HG03159 (cell line): ENCODE data around the gene SNRNP70.
"Not testable (repeated sequence)": the region's sequence is repeated elsewhere in the genome, so short reads cannot be mapped to it uniquely, and the experiment has no call there.

Experiments
- ATAC-seq: cut with Tn5 transposase; IDR thresholded peaks from one replicate; pipeline ENCODE4 v1.9.1; 2021; ENCODE audit warnings: mild to moderate bottlenecking, moderate library complexity; ENCODE audit not compliant: unreplicated experiment

Gene SNRNP70

GRCh38 chr19:49118565-49119410 is 33.5 kb downstream of the SNRNP70 start, which contains the start of gene C19orf73:
Gene C19orf73 (minus strand): TSS chr19:49119143. CDS start chr19:49119022, 121 bp downstream.
- peak; percentile 78 for ATAC-seq

DNA sequence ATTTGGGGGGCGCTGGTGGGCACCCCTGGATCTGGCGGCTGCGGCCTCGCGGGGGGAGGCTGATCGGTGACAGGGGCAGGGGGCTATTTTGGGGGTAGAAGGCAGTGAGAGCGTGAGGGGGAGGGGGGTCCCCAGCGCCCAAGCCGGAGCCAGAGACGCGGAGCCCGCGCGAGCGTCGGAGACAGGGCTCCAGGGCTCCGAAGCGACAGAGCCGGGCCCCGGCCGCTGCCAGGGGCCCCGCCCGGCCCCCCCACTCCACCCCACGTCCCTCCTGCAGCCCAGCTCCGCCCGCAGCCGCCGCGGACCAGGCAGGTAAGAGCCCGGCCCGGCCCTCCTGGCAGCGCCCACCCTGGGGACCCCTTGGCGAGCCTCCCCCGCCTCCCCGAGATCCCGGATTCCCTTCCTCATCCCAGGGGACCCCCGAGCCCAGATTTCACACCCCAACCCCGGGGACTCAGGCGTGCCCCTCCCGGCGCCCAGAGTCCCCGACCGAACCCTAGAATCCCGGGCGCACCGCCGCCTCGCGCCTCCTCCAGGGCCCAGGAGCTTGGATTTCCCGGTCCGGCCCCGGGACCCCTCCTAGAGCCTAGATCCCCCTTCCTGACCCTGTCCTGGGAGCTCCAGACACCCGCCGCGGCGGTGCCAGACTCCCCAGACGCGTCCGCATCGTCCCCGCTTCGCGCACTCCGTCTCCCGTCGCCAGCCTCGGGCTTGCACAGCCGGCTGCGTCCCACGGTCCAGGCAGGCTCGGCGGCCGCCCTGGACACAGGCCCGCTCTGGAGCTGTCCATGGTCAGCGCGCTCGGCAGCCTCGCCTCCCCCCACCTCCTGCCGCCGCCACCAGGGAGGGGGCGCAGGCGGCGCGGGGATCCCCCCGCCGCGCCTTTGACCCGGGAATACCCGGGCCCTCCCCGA is 34.4 kb downstream of the SNRNP70 start, which contains the start of gene PPFIA3:
Gene PPFIA3 (plus strand): TSS at position 134 of the 914 bp plus-strand sequence. CDS start 8,330 bp downstream, outside the sequence.
- ATAC-seq = no peak

- no peak for ATAC-seq
Observed at GRCh38 chr19:49120325-49120683, 35.1 kb downstream of the SNRNP70 start.

- ATAC-seq = no peak
Observed at GRCh38 chr19:49120868-49121267, 35.6 kb downstream of the SNRNP70 start.

- not testable (repeated sequence) for ATAC-seq
Observed at GRCh38 chr19:49121841-49122240, 36.6 kb downstream of the SNRNP70 start.

- ATAC-seq = not testable (repeated sequence)
Observed at GRCh38 chr19:49123285-49123684, 38.0 kb downstream of the SNRNP70 start.

GRCh38 chr19:49125025-49125731 is 39.9 kb downstream of the SNRNP70 start:
- no peak for ATAC-seq

DNA sequence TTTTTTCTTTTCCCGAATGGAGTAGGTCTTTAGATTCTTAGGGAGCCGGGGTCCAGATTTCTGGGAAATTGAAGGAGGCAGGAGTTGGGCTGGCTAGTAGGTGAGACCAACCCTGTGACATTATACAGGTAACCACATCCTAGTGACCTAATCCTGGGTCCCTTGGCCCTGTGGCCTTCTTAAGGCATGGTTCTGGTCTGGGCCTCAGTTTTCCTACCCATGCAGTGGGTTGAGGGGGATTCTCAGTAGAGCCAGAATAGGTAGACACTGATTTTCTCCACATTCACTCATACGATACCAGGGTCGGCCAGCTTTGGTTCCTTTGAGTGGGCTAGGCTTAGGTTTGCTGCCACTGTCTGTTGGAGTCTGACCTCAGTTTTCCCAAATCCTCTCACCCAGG is 41.3 kb downstream of the SNRNP70 start:
- ATAC-seq = no peak

GRCh38 chr19:49127225-49127624 is 42.0 kb downstream of the SNRNP70 start:
- ATAC-seq = not testable (repeated sequence)

DNA sequence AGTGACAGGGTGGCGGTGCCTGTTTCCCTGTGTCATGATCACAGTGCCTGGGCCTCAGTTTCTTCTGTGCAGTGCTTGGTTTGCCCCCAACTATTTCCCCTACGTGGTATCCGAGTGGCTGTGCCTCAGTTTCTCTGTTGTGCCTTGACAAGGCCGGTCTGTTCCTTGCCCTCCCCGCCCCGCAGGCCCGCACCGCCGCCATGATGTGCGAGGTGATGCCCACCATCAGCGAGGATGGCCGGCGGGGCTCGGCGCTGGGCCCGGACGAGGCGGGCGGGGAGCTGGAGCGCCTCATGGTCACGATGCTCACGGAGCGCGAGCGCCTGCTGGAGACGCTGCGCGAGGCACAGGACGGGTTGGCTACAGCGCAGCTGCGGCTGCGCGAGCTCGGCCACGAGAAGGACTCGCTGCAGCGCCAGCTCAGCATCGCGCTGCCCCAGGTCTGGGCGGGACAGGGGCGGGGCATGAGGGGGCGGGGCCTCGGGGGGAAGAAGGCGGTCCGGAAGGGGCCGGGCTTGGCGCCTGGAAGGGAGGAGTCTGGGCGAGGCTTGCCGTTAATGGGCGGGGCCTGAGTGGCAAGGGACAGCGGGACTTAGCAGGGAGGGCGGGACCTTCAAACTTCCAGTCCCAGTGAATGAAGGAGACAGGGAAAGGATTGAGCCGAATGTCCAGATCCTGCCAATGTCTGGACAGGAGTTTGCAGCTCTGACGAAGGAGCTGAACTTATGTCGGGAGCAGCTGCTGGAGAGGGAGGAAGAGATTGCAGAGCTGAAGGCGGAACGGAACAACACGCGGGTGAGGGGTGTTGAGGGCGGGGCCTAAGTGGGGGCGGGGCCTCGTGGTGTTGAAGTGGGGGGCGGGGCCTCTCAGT is 42.7 kb downstream of the SNRNP70 start:
- ATAC-seq = peak; percentile 81

- ATAC-seq = no peak
Observed at GRCh38 chr19:49128545-49129237, 43.4 kb downstream of the SNRNP70 start.

DNA sequence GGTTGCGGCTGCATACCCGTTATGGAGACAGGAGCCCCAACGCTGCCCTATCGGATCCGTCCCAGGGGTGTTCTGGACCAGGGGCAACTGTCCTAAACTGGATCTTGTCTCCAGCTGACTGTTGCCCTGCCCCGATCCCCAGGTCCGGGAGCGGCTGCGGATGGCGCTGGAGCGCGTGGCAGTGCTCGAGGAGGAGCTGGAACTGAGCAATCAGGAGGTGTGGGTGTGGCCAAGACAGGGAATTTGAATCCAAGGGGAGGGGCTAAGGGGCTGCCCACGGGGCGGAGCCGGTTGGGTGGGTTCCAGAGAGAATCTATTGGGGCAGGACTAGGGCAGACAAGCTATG is 44.0 kb downstream of the SNRNP70 start:
- no peak for ATAC-seq

DNA sequence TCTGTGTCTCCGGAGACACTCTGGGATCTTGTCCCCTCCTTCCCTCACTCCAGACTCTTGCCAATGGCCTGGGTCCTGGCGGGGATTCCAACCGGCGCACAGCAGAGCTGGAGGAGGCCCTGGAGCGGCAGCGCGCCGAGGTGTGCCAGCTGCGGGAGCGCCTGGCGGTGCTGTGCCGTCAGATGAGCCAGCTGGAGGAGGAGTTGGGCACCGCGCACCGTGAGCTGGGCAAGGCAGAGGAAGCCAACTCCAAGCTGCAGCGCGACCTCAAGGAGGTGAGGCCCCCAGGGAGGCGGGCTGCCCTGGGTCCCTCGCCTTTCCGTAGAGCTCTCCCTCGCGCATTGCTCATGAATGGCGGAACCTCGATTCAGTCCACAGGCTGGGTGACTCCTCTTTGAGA is 45.1 kb downstream of the SNRNP70 start:
- no peak for ATAC-seq

DNA sequence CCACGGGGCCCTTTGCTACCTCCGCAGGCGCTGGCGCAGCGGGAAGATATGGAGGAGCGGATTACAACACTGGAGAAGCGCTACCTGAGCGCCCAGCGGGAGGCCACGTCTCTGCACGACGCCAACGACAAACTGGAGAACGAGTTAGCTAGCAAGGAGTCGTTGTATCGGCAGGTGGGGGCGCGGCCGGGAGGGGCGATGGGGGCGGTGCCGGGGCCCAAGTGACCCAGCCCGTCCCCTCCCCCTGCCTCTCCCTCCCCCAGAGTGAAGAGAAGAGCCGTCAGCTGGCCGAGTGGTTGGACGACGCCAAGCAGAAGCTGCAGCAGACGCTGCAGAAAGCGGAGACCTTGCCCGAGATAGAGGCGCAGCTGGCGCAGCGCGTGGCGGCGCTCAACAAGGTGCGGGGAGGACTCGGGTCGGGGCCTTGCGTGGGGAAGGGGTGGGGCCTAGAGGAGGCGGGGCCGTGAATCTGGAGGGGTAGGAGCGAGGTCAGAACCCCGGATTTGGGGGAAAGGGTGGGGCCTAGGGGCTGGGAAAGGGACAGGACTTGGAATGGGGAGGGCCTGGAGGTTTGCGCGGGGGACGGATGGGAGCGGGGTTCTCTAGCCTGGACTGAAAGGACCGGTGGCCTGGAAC is 47.8 kb downstream of the SNRNP70 start:
- no peak for ATAC-seq

- ATAC-seq = no peak
Observed at GRCh38 chr19:49133621-49134454, 48.6 kb downstream of the SNRNP70 start.

- no peak for ATAC-seq
Observed at GRCh38 chr19:49135686-49136085, 50.4 kb downstream of the SNRNP70 start.

DNA sequence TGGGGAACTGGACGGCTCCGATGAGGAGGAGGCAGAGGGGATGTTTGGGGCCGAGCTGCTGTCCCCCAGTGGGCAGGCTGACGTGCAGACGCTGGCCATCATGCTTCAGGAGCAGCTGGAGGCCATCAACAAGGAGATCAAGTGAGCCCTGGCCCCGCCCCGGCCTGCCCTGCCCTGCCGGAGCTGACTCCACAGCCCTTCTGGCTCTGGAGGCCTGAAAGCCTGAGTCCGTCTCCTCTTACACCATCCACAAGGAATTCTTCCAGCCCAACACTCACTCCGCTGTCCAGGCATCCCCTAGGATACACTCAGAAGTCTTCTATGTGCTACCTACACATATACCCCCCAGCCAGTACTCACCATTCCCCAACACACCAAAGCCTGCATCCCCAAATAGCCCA is 51.5 kb downstream of the SNRNP70 start:
- ATAC-seq = no peak

GRCh38 chr19:49140951-49141350 is 55.7 kb downstream of the SNRNP70 start:
- no peak for ATAC-seq
